HG03558 (cell line): Measurements from ENCODE around the gene IARS1.

Experiments
- ATAC-seq: cut with Tn5 transposase; IDR thresholded peaks from one replicate; pipeline ENCODE4 v1.9.1; 2021; ENCODE audit warnings: moderate number of reproducible peaks; ENCODE audit not compliant: unreplicated experiment; ENCODE audit errors: extremely low read depth

The IARS1 gene

GRCh38 chr9:92297611-92298010 is 4.1 kb upstream of the IARS1 start:
- no peak for ATAC-seq

GRCh38 chr9:92295827-92296258 is 2.3 kb upstream of the IARS1 start:
- no peak for ATAC-seq

GRCh38 chr9:92295240-92295790 is 1.8 kb upstream of the IARS1 start:
- ATAC-seq = no peak

- no peak for ATAC-seq
These were observed 790 bp upstream of the IARS1 start for GRCh38 chr9:92294297-92294676.

GRCh38 chr9:92293075-92293354 is 482 bp downstream of the IARS1 start:
- no peak for ATAC-seq

GRCh38 chr9:92292338-92293074 is 991 bp downstream of the IARS1 start:
- no peak for ATAC-seq

- no peak for ATAC-seq
These were observed 1.9 kb downstream of the IARS1 start for GRCh38 chr9:92291577-92291976.

- no peak for ATAC-seq
These were observed 2.6 kb downstream of the IARS1 start for GRCh38 chr9:92290785-92291429.

GRCh38 chr9:92289708-92290390 is 3.6 kb downstream of the IARS1 start:
- no peak for ATAC-seq

GRCh38 chr9:92279302-92279701 is 14.2 kb downstream of the IARS1 start:
- ATAC-seq = no peak

GRCh38 chr9:92278110-92278509 is 15.4 kb downstream of the IARS1 start:
- ATAC-seq = no peak

GRCh38 chr9:92276331-92277032 is 17.0 kb downstream of the IARS1 start:
- no peak for ATAC-seq

GRCh38 chr9:92275541-92275940 is 18.0 kb downstream of the IARS1 start:
- no peak for ATAC-seq

- no peak for ATAC-seq
These were observed 23.0 kb downstream of the IARS1 start for GRCh38 chr9:92270511-92270910.

GRCh38 chr9:92266486-92266885 is 27.0 kb downstream of the IARS1 start:
- ATAC-seq = no peak

- no peak for ATAC-seq
These were observed 28.3 kb downstream of the IARS1 start for GRCh38 chr9:92265154-92265553.

- no peak for ATAC-seq
These were observed 30.4 kb downstream of the IARS1 start for GRCh38 chr9:92263131-92263530.

- ATAC-seq = no peak
These were observed 36.2 kb downstream of the IARS1 start for GRCh38 chr9:92257327-92257726.

GRCh38 chr9:92254381-92255337 is 38.8 kb downstream of the IARS1 start:
- ATAC-seq = no peak

- no peak for ATAC-seq
These were observed 39.8 kb downstream of the IARS1 start for GRCh38 chr9:92253656-92254055.
